ENCODE results near the gene RYR2.
"Not testable (repeated sequence)": the region's sequence is repeated elsewhere in the genome, so short reads cannot be mapped to it uniquely, and the experiment has no call there.

Gene RYR2

DNA sequence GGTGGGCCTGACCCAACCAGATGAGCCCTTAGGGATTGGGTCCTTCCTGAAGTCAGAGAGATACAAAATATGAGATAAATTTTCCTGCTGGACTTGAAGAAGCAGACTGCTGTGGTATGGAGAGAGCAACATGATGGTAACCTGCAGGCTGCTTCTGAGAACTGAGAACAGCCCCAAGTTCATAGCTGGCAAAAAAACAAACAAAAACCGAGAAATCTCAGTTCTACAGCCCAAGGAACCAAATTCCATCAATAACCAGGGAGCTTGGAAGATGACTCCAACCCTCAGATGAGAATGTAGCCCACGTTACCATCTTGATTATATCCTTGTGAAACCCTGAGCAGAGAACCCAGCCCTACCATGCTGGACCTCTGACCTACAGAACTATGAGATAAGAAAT lies 532.6 kb downstream of the RYR2 start:
- DNase-seq (ENCODE audit: low spot score), result no peak
- in situ Hi-C loops (cut with MboI; ENCODE audit: low pct_unique_long_range_greater_than_20kb, low sequenced_read_pairs, unreplicated experiment), result no loop called here
- TF ChIP-seq, protein P1, sequence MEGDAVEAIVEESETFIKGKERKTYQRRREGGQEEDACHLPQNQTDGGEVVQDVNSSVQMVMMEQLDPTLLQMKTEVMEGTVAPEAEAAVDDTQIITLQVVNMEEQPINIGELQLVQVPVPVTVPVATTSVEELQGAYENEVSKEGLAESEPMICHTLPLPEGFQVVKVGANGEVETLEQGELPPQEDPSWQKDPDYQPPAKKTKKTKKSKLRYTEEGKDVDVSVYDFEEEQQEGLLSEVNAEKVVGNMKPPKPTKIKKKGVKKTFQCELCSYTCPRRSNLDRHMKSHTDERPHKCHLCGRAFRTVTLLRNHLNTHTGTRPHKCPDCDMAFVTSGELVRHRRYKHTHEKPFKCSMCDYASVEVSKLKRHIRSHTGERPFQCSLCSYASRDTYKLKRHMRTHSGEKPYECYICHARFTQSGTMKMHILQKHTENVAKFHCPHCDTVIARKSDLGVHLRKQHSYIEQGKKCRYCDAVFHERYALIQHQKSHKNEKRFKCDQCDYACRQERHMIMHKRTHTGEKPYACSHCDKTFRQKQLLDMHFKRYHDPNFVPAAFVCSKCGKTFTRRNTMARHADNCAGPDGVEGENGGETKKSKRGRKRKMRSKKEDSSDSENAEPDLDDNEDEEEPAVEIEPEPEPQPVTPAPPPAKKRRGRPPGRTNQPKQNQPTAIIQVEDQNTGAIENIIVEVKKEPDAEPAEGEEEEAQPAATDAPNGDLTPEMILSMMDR (IDR thresholded peaks at IDR 0.05; ENCODE audit: extremely low read depth, insufficient read depth, missing control alignments), result no peak

DNA sequence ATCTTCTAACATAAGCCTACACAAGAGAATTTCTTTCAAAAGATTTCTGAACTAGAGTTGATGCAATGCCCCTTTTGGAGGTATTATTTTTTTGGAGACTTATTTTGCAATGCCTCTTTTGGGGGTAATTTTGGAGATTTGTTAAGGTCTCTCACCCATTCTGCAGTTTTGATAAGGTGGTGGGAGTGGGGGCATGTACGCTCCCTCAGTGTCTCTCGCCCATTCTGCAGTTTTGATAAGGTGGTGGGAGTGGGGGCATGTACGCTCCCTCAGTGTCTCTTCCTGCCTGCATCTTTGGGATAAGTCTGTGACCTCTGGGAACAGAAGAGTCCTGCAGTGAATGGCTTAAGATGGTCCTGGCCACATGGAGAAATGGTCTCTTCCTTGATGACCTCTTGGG lies 536.6 kb downstream of the RYR2 start:
- in situ Hi-C loops (cut with MboI; ENCODE audit: low pct_unique_long_range_greater_than_20kb, low sequenced_read_pairs, unreplicated experiment), result no loop called here
- TF ChIP-seq, protein P1 (IDR thresholded peaks at IDR 0.05; ENCODE audit: extremely low read depth, insufficient read depth, missing control alignments), result no peak
- no peak for DNase-seq (ENCODE audit: low spot score)

DNA sequence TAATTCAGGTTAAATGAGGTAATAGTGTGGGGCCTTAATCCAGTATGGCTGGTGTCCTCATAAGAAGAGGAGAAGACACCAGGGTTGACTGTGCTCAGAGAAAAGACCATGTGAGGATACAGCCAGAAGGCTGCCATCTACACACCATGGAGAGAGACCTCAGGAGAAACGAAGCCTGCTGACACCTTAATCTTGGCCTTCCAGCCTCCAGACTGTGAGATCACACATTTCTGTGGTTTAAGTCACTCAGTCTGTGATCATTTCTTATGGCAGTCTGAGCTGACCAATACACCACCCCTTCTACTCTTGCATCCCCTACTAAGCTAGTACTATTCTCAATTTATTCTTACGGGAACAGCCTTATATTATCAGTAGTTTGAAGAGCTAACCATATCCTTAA lies 538.7 kb downstream of the RYR2 start:
- in situ Hi-C loops (cut with MboI; ENCODE audit: low pct_unique_long_range_greater_than_20kb, low sequenced_read_pairs, unreplicated experiment), result no loop called here

DNA sequence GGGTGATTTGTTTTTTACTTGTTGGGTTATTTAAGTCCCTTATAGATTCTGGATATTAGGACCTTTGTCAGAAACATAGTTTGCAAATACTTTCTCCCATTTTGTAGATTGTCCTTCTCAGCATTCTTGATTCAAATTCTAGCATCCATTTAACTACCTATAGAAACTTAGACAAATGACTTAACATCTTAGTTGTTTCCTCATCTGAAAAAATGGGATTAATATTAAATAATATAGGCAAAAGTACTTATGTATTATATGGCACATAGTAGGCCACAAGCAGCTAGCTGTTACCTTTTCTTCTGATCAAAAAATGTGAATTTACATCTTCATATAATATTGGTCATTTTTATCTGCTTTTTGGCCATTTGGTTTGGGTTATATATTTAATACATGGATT lies 541.3 kb downstream of the RYR2 start:
- in situ Hi-C loops (cut with MboI; ENCODE audit: low pct_unique_long_range_greater_than_20kb, low sequenced_read_pairs, unreplicated experiment), result no loop called here
- DNase-seq (ENCODE audit: low spot score), result no peak
- TF ChIP-seq, protein P1 (IDR thresholded peaks at IDR 0.05; ENCODE audit: extremely low read depth, insufficient read depth, missing control alignments), result no peak

More for the DNA sequence above, 538.7 kb downstream of the RYR2 start:
- TF ChIP-seq, protein P1 (IDR thresholded peaks at IDR 0.05; ENCODE audit: extremely low read depth, insufficient read depth, missing control alignments), result no peak
- DNase-seq (ENCODE audit: low spot score), result no peak

DNA sequence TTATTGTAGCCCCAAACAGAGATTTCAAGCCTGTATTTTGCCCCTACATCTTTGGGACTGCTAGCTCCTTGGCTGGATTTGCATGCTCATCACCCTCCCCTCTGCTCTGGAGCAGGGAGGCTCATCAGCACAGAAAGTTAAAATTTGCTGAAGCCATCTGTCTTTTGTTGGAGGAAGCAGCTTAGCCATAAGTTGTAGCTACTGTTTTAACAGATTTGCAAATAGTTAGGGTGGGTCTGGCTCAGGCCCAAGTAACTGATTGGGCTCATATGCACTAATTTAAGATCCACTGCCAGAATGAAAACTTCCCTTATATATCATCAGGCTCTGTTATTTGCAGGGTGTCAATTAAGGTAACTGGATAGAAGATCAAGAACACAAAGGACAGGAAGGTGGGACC lies 541.8 kb downstream of the RYR2 start:
- DNase-seq (ENCODE audit: low spot score), result no peak
- in situ Hi-C loops (cut with MboI; ENCODE audit: low pct_unique_long_range_greater_than_20kb, low sequenced_read_pairs, unreplicated experiment), result no loop called here
- TF ChIP-seq, protein P1 (IDR thresholded peaks at IDR 0.05; ENCODE audit: extremely low read depth, insufficient read depth, missing control alignments), result no peak

DNA sequence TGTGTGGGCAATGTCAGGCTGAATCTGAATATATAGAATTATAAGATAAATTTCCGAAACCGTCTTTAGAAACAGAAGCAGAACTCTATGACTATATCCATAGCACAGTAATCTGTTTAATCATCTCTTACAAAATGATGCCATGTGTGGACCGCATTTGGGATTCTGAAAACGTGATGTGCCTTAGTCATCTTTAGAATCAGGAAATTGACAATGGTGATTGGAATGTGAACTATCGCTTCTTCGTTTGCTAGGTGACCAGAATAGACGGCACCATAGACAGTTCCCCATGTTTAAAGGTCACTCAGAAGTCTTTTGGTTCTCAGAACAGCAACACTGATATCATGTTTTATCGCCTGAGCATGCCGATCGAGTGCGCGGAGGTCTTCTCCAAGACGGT lies 548.4 kb downstream of the RYR2 start:
- no peak for DNase-seq (ENCODE audit: low spot score)
- in situ Hi-C loops (cut with MboI; ENCODE audit: low pct_unique_long_range_greater_than_20kb, low sequenced_read_pairs, unreplicated experiment), result no loop called here
- TF ChIP-seq, protein P1 (IDR thresholded peaks at IDR 0.05; ENCODE audit: extremely low read depth, insufficient read depth, missing control alignments), result no peak

DNA sequence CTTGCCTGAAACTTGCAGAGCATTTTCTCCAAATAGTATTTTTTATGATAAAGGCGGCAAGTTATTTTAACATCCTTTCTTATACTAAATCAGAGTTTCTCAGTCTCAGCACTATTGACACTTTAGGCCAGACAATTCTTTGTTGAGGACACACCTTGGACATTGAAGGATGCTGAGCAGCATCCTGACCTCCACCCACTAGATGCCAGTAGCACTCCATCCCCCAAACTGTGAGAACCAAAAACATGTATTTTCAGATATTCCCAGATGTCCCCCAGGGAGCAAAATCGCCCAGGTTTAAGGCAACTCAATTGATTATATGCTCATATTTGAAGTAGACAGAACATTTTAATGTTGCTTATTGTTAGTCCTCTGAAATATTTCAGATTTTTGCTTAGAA lies 549.4 kb downstream of the RYR2 start:
- no peak for DNase-seq (ENCODE audit: low spot score)
- TF ChIP-seq, protein P1 (IDR thresholded peaks at IDR 0.05; ENCODE audit: extremely low read depth, insufficient read depth, missing control alignments), result no peak
- in situ Hi-C loops (cut with MboI; ENCODE audit: low pct_unique_long_range_greater_than_20kb, low sequenced_read_pairs, unreplicated experiment), result no loop called here

DNA sequence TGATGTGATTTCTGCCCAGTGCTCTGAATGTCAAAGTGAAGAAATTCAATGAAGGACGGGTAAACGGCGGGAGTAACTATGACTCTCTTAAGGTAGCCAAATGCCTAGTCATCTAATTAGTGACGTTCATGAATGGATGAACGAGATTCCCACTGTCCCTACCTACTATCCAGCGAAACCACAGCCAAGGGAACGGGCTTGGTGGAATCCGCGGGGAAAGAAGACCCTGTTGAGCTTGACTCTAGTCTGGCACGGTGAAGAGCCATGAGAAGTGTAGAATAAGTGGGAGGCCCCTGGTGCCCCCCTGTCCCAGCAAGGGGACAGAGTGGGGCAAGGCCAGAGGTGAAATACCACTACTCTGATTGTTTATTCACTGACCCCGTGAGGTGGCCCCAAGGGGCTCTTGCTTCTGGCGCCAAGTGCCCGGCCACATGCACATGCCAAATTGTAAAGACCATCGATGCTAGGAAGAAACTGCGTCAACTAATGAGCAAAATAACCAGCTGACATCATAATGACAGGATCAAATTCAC lies 561.1 kb downstream of the RYR2 start:
- DNase-seq (ENCODE audit: low spot score); in situ Hi-C loops (cut with MboI; ENCODE audit: low pct_unique_long_range_greater_than_20kb, low sequenced_read_pairs, unreplicated experiment): not testable (repeated sequence)
